SK-N-SH treated with all-trans-retinoic acid at 6 μM for 48 hours (cell line): Measurements from ENCODE around the gene ARMC6.
A peak's percentile ranks its signal among the peaks of the same experiment; 100 is the strongest.

Experiments used
- ATAC-seq: fragments of 200-7000 bp; cut with Tn5 transposase; 3 replicates; pipeline ENCODE4 v1.9.1; 2020; ENCODE audit warnings: mild to moderate bottlenecking, moderate library complexity
- ARNTL ChIP-seq: fragments of 450-650 bp; formaldehyde crosslinking; IDR thresholded peaks from 2 replicates; pipeline ENCODE4 v1.5.0; 2020; ENCODE audit warnings: low read depth, mild to moderate bottlenecking, moderate library complexity, borderline replicate concordance
- BACH2 ChIP-seq: fragments of 250-450 bp; sonication (Bioruptor Pico); IDR thresholded peaks from 2 replicates; pipeline ENCODE4 v1.9.0; 2021; ENCODE audit warnings: mild to moderate bottlenecking, borderline replicate concordance
- CSDC2 ChIP-seq: fragments of 250-450 bp; sonication (Bioruptor Pico); IDR thresholded peaks from 2 replicates; pipeline ENCODE4 v1.5.0; 2020; ENCODE audit warnings: mild to moderate bottlenecking, moderate library complexity
- ESRRG ChIP-seq: fragments of 250-450 bp; sonication (Bioruptor Pico); IDR thresholded peaks from 2 replicates; pipeline ENCODE4 v1.6.1; 2021; ENCODE audit warnings: mild to moderate bottlenecking
- GLIS3 ChIP-seq: fragments of 250-450 bp; sonication (Bioruptor Pico); IDR thresholded peaks from 2 replicates; pipeline ENCODE4 v1.5.0; 2020; ENCODE audit warnings: mild to moderate bottlenecking, moderate library complexity
- ISL1 ChIP-seq: fragments of 250-450 bp; sonication (Bioruptor Pico); IDR thresholded peaks from 2 replicates; pipeline ENCODE4 v2.1.2; 2022; ENCODE audit warnings: mild to moderate bottlenecking, moderate library complexity
- OSR1 ChIP-seq: fragments of 250-450 bp; sonication (Bioruptor Pico); IDR thresholded peaks from 2 replicates; pipeline ENCODE4 v1.8.0; 2022; ENCODE audit warnings: moderate library complexity, mild to moderate bottlenecking, inconsistent platforms
- PPARA ChIP-seq: fragments of 250-450 bp; sonication (Bioruptor Pico); IDR thresholded peaks from 2 replicates; pipeline ENCODE4 v1.5.0; 2020; ENCODE audit warnings: mild to moderate bottlenecking, borderline replicate concordance
- RARB ChIP-seq: fragments of 250-450 bp; sonication (Bioruptor Pico); IDR thresholded peaks from 2 replicates; pipeline ENCODE4 v1.8.0; 2021; ENCODE audit warnings: mild to moderate bottlenecking, moderate library complexity
- SNAI2 ChIP-seq: fragments of 250-450 bp; sonication (Bioruptor Pico); IDR thresholded peaks from 2 replicates; pipeline ENCODE4 v1.5.0; 2020; ENCODE audit warnings: mild to moderate bottlenecking, moderate library complexity
- TCF4 ChIP-seq: fragments of 250-450 bp; sonication (Bioruptor Pico); IDR thresholded peaks from 2 replicates; pipeline ENCODE4 v1.8.0; 2021; ENCODE audit warnings: mild to moderate bottlenecking, moderate library complexity, borderline replicate concordance
- TOX ChIP-seq: fragments of 250-450 bp; sonication (Bioruptor Pico); IDR thresholded peaks from 2 replicates; pipeline ENCODE4 v1.8.0; 2021; ENCODE audit warnings: mild to moderate bottlenecking, moderate library complexity, borderline replicate concordance
- ZC3H10 ChIP-seq: fragments of 250-450 bp; sonication (Bioruptor Pico); IDR thresholded peaks from 2 replicates; pipeline ENCODE4 v1.5.1; 2021; ENCODE audit warnings: mild to moderate bottlenecking, moderate library complexity
- ZFP3 ChIP-seq: fragments of 250-450 bp; sonication (Bioruptor Pico); IDR thresholded peaks from 2 replicates; pipeline ENCODE4 v1.5.0; 2020; ENCODE audit warnings: mild to moderate bottlenecking, moderate library complexity
- ZFP30 ChIP-seq: fragments of 450-650 bp; formaldehyde crosslinking; IDR thresholded peaks from 2 replicates; pipeline ENCODE4 v1.5.0; 2022; ENCODE audit warnings: mild to moderate bottlenecking, moderate library complexity
- ZNF565 ChIP-seq: fragments of 450-650 bp; formaldehyde crosslinking; conservative IDR thresholded peaks from 2 replicates; pipeline ENCODE4 v1.5.0; 2020; ENCODE audit warnings: low read depth, mild to moderate bottlenecking, moderate library complexity
- ZNF70 ChIP-seq: fragments of 450-650 bp; formaldehyde crosslinking; IDR thresholded peaks from 2 replicates; pipeline ENCODE4 v1.5.0; 2020; ENCODE audit warnings: mild to moderate bottlenecking, moderate library complexity
- ZNF8 ChIP-seq: fragments of 450-650 bp; formaldehyde crosslinking; IDR thresholded peaks from 2 replicates; pipeline ENCODE4 v1.5.0; 2020; ENCODE audit warnings: mild to moderate bottlenecking, moderate library complexity
- TF ChIP-seq, protein P1 (sequence below): fragments of 250-450 bp; sonication (Bioruptor Pico); IDR thresholded peaks from 2 replicates; pipeline ENCODE4 v1.8.0; 2021; ENCODE audit warnings: low read depth, mild to moderate bottlenecking, moderate library complexity, borderline replicate concordance
- TF ChIP-seq, protein P2 (sequence below): fragments of 250-450 bp; sonication (Bioruptor Pico); IDR thresholded peaks from 2 replicates; pipeline ENCODE4 v1.8.0; 2020; ENCODE audit warnings: mild to moderate bottlenecking, moderate library complexity, borderline replicate concordance
- TF ChIP-seq, protein P3 (sequence below): fragments of 250-450 bp; sonication (Bioruptor Pico); IDR thresholded peaks from 2 replicates; pipeline ENCODE4 v1.5.0; 2020; ENCODE audit warnings: mild to moderate bottlenecking, moderate library complexity
- TF ChIP-seq, protein P4 (sequence below): fragments of 250-450 bp; sonication (Bioruptor Pico); IDR thresholded peaks from 2 replicates; pipeline ENCODE4 v1.5.1; 2020; ENCODE audit warnings: low read depth, mild to moderate bottlenecking, moderate library complexity
- TF ChIP-seq, protein P5 (sequence below): fragments of 250-450 bp; sonication (Bioruptor Pico); IDR thresholded peaks from 2 replicates; pipeline ENCODE4 v1.5.1; 2021; ENCODE audit warnings: mild to moderate bottlenecking, moderate library complexity

ARMC6 gene

DNA sequence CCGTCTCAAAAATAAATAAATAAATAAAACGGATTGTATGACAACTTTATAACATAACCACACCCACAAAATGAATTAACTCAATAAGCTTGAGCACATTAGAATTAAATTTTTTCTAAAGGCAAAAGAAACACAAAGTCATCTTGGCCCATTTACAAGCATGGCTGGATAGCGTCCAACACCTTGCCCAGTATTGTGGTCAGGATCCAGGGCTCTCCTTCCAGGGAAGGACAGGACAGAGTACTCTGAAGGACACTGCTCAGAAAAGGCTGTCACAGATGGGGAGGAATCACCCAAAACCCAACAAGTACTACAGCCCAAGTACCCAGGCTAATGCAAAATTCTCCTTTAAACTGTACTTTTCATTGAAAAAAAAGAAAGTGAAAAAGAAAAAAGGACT is 27.2 kb upstream of the ARMC6 start (continued):
- TF ChIP-seq, protein P1, sequence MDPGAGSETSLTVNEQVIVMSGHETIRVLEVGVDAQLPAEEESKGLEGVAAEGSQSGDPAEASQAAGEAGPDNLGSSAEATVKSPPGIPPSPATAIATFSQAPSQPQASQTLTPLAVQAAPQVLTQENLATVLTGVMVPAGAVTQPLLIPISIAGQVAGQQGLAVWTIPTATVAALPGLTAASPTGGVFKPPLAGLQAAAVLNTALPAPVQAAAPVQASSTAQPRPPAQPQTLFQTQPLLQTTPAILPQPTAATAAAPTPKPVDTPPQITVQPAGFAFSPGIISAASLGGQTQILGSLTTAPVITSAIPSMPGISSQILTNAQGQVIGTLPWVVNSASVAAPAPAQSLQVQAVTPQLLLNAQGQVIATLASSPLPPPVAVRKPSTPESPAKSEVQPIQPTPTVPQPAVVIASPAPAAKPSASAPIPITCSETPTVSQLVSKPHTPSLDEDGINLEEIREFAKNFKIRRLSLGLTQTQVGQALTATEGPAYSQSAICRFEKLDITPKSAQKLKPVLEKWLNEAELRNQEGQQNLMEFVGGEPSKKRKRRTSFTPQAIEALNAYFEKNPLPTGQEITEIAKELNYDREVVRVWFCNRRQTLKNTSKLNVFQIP (CRISPR knock-in tag) = no peak

DNA sequence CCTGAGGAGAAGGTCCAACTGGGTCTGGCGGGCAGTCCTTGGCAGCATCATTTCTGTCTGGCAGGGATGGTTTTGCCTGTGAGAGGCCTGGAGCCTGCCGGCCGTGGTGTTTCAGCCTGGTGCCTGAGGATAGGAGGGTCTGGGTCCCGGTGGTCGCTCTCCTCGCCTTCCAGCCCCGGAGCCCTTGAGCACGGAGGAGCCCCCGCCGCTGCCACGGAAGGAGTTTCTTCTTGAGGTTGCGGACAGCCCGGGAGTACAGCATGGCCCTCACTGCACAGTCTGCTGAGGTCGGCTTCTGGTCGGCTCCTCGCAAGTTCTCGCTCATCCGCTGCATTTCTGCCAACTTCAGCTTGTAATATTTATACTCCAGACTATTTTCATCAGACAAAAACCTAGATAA is 23.5 kb upstream of the ARMC6 start:
- no peak for ATAC-seq
- TF ChIP-seq PPARA (no peak), ESRRG (no peak), TCF4 (CRISPR knock-in tag) (no peak), TOX (no peak), ISL1 (CRISPR knock-in tag) (no peak)

DNA sequence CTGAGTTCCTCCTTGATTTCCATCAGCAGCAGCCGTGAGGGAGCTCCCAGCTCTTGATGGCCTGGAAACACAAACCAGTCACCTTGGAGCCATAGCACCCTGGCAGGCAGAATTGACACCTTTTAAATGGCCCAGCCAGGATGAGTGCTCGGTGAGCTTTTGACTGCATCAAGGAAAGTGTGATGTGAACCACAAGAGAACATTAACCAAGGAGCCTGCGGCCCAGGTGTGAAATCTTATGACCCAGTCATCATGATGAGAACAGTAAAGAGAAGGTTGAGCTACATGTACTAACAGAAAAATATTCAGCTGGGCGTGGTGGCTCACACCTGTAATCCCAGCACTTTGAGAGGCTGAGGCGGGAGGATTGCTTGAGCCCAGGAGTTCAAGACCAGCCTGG is 22.9 kb upstream of the ARMC6 start:
- ATAC-seq = no peak

DNA sequence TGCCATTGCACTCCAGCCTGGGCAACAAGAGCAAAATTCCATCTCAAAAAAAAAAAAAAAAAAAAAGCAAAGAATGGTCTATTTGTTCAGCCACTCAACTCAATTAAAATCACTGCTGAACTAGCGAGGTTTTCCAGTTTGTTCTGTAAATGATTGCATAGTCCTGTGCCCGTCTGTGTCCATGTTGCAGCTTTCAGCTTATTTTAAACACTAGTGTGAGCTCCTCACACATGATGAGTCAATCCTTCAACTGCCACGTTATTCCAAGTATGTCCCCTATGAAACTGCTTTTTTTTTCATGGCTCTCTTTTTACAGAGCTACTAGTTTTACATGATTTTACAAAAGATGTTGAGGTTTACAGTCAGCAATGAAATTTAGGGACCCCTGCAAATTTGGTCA is 12.3 kb upstream of the ARMC6 start:
- peak; percentile 73 for ATAC-seq
- no peak for TF ChIP-seq ZNF565 (CRISPR knock-in tag)
- TF ChIP-seq GLIS3 (CRISPR knock-in tag) = no peak
- TF ChIP-seq ZNF8 (CRISPR knock-in tag) = no peak
- TF ChIP-seq SNAI2 (CRISPR knock-in tag) = no peak
- TF ChIP-seq, protein P2, sequence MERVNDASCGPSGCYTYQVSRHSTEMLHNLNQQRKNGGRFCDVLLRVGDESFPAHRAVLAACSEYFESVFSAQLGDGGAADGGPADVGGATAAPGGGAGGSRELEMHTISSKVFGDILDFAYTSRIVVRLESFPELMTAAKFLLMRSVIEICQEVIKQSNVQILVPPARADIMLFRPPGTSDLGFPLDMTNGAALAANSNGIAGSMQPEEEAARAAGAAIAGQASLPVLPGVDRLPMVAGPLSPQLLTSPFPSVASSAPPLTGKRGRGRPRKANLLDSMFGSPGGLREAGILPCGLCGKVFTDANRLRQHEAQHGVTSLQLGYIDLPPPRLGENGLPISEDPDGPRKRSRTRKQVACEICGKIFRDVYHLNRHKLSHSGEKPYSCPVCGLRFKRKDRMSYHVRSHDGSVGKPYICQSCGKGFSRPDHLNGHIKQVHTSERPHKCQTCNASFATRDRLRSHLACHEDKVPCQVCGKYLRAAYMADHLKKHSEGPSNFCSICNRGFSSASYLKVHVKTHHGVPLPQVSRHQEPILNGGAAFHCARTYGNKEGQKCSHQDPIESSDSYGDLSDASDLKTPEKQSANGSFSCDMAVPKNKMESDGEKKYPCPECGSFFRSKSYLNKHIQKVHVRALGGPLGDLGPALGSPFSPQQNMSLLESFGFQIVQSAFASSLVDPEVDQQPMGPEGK = no peak
- no peak for TF ChIP-seq TOX
- no peak for TF ChIP-seq ZFP3 (CRISPR knock-in tag)
- no peak for TF ChIP-seq BACH2 (CRISPR knock-in tag)
- no peak for TF ChIP-seq ISL1 (CRISPR knock-in tag)
- TF ChIP-seq ZNF70 (CRISPR knock-in tag) = no peak
- no peak for TF ChIP-seq ZFP30 (CRISPR knock-in tag)
- TF ChIP-seq, protein P3, sequence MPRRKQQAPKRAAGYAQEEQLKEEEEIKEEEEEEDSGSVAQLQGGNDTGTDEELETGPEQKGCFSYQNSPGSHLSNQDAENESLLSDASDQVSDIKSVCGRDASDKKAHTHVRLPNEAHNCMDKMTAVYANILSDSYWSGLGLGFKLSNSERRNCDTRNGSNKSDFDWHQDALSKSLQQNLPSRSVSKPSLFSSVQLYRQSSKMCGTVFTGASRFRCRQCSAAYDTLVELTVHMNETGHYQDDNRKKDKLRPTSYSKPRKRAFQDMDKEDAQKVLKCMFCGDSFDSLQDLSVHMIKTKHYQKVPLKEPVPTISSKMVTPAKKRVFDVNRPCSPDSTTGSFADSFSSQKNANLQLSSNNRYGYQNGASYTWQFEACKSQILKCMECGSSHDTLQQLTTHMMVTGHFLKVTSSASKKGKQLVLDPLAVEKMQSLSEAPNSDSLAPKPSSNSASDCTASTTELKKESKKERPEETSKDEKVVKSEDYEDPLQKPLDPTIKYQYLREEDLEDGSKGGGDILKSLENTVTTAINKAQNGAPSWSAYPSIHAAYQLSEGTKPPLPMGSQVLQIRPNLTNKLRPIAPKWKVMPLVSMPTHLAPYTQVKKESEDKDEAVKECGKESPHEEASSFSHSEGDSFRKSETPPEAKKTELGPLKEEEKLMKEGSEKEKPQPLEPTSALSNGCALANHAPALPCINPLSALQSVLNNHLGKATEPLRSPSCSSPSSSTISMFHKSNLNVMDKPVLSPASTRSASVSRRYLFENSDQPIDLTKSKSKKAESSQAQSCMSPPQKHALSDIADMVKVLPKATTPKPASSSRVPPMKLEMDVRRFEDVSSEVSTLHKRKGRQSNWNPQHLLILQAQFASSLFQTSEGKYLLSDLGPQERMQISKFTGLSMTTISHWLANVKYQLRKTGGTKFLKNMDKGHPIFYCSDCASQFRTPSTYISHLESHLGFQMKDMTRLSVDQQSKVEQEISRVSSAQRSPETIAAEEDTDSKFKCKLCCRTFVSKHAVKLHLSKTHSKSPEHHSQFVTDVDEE (CRISPR knock-in tag) = no peak
- TF ChIP-seq PPARA = no peak
- TF ChIP-seq CSDC2 (CRISPR knock-in tag) = no peak
- no peak for TF ChIP-seq RARB (CRISPR knock-in tag)

More for the DNA sequence above, 22.9 kb upstream of the ARMC6 start:
- TF ChIP-seq, protein P4, sequence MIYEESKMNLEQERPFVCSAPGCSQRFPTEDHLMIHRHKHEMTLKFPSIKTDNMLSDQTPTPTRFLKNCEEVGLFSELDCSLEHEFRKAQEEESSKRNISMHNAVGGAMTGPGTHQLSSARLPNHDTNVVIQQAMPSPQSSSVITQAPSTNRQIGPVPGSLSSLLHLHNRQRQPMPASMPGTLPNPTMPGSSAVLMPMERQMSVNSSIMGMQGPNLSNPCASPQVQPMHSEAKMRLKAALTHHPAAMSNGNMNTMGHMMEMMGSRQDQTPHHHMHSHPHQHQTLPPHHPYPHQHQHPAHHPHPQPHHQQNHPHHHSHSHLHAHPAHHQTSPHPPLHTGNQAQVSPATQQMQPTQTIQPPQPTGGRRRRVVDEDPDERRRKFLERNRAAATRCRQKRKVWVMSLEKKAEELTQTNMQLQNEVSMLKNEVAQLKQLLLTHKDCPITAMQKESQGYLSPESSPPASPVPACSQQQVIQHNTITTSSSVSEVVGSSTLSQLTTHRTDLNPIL (CRISPR knock-in tag) = no peak
- no peak for TF ChIP-seq ZFP30 (CRISPR knock-in tag)
- no peak for TF ChIP-seq PPARA
- no peak for TF ChIP-seq ESRRG
- no peak for TF ChIP-seq GLIS3 (CRISPR knock-in tag)
- TF ChIP-seq TCF4 (CRISPR knock-in tag) = no peak
- no peak for TF ChIP-seq ISL1 (CRISPR knock-in tag)
- no peak for TF ChIP-seq ARNTL (CRISPR knock-in tag)
- TF ChIP-seq, protein P1 (CRISPR knock-in tag) = no peak
- TF ChIP-seq ZC3H10 (CRISPR knock-in tag) = no peak
- no peak for TF ChIP-seq SNAI2 (CRISPR knock-in tag)
- no peak for TF ChIP-seq CSDC2 (CRISPR knock-in tag)
- no peak for TF ChIP-seq RARB (CRISPR knock-in tag)
- no peak for TF ChIP-seq ZNF565 (CRISPR knock-in tag)
- TF ChIP-seq BACH2 (CRISPR knock-in tag) = no peak
- TF ChIP-seq, protein P5, sequence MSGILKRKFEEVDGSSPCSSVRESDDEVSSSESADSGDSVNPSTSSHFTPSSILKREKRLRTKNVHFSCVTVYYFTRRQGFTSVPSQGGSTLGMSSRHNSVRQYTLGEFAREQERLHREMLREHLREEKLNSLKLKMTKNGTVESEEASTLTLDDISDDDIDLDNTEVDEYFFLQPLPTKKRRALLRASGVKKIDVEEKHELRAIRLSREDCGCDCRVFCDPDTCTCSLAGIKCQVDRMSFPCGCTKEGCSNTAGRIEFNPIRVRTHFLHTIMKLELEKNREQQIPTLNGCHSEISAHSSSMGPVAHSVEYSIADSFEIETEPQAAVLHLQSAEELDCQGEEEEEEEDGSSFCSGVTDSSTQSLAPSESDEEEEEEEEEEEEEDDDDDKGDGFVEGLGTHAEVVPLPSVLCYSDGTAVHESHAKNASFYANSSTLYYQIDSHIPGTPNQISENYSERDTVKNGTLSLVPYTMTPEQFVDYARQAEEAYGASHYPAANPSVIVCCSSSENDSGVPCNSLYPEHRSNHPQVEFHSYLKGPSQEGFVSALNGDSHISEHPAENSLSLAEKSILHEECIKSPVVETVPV = no peak
- no peak for TF ChIP-seq OSR1 (CRISPR knock-in tag)
- TF ChIP-seq TOX = no peak
- no peak for TF ChIP-seq ZNF70 (CRISPR knock-in tag)
